Measurements from ENCODE around the gene FAM83G.
"Not testable (repeated sequence)": the region's sequence is repeated elsewhere in the genome, so short reads cannot be mapped to it uniquely, and the experiment has no call there.

Gene FAM83G

DNA sequence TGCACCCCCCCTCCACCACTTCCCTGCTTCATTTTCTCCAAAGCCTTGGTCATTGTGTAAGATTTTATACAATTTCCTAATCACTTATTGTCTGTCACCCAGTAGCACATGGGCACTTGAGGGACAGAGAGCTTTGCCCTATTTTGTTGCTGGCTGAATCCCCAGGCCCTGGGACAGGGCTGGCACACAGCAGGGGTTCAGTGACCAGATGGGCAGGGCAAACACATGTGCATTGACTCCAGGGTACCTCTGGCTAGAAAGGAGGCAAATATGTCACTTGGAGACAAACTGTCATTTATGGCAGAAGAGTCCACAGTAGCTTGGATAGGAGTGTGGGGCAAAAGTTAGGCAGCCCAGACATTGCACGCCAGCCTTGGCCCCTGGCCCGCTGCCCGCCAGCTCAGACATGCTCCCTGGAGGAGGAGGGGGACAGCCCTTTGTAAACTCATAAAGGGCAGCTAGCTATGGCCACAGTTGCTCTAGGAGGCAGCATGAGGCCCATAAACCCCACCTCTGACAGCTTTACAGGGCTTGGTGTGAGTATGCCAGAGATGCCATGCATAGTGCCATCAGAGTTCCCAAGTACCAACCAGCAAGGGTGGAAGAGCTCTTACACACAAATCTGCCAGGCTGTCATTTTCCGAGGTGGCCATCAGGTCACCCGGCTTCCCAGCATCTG is 26.3 kb upstream of the FAM83G start:
- DNase-seq (ENCODE audit: low spot score); H3K4me1 Mint-ChIP-seq (ENCODE audit: low read depth); H3K27ac Mint-ChIP-seq; H3K9me3 Mint-ChIP-seq; H3K4me3 Mint-ChIP-seq; H3K36me3 Mint-ChIP-seq (ENCODE audit: low read depth); H3K27me3 Mint-ChIP-seq (ENCODE audit: low read depth): not testable (repeated sequence)

DNA sequence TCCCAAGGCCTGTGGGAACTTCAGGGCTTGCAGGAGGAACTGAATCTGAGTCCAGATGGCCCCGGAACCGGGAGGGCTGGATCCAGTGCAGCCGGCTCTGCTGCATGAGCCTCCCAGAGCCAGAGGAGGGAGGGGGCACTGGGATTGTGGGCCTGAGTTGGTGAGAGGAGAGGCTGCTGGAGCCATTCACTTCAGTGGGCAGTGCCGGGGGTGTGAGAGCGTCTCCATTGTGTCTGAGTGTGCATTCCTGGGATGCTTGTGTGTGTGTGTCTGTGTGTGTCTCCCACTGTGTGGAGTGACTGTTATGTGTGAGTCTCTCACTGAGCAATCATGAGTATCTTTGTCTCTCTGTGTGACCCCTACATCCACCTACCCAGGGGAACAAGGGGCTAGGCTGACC is 25.2 kb upstream of the FAM83G start:
- not testable (repeated sequence) for H3K27ac Mint-ChIP-seq; H3K4me3 Mint-ChIP-seq; H3K27me3 Mint-ChIP-seq (ENCODE audit: low read depth); DNase-seq (ENCODE audit: low spot score); H3K9me3 Mint-ChIP-seq; H3K36me3 Mint-ChIP-seq (ENCODE audit: low read depth); H3K4me1 Mint-ChIP-seq (ENCODE audit: low read depth)

DNA sequence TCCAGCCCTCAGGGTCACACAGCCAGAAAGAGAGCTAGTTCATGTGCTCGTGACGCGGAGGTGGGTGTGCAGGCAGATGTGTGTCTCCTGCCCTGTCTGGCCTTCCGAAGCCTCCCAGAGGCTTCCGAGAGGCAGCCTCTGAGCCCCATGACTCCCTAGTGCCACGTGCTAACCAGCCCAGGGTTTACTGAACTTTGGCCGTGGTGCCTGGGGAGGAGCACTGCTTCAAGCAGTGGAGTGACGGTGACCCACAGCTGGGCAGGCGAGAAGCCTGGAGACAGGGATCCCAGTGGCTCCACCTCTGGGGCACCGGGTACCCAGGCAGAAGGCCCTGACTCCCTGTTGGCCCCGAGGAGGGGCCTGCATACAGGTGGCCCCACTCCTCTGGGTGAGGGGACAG is 24.1 kb upstream of the FAM83G start:
- not testable (repeated sequence) for H3K27ac Mint-ChIP-seq; DNase-seq (ENCODE audit: low spot score); H3K4me3 Mint-ChIP-seq; H3K4me1 Mint-ChIP-seq (ENCODE audit: low read depth); H3K27me3 Mint-ChIP-seq (ENCODE audit: low read depth); H3K9me3 Mint-ChIP-seq
- peaks cover 12% of the 10 kb centered on the region for H3K36me3 Mint-ChIP-seq (ENCODE audit: low read depth)

DNA sequence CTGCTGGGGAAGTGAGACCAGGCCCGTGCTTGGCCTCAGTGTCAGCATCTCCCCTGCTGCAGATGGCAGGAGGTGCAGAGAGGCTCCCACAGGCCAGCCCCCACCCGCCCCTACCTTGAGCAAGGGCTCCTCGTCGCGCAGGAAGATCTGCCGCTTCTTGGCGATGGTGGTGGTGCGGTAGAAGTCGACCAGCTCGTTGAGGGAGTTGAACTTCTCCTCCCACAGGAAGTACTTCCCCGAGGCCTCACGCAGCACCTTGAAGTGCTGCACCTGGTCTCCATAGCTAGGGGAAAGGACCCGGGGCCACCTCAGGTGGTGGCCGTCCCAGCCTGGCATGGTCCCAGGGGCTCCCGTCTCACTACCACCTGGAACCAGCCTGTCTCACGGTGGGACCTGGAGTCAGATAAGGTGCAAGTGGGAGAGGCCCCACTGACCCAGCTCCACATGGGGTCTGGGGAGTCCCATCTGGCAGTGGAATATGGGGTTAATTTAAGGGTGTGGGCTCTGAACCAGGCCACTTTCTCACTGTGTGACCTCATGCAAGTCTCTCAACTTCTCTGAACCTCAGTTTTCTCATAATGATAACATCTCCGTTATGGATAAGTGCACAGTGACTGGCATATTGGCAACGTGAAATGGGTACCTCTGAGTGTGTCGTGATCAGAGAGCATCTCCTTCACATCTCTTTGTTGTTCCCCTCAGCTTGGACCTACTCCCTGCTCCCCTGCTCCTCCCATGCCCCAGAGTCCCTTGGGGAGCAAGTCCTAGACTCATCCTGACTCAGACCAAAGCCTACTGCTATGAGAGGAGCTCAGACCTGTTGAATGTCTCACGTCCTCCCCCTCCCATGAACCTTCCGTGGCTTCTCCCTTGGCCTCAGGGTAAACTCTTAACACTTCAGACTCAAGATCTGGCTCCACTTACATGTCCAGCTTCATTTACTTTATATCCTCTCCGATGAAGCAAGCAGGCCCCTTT is 19.8 kb upstream of the FAM83G start:
- H3K27me3 Mint-ChIP-seq (ENCODE audit: low read depth): no peaks in the 10 kb centered on the region
- peaks cover 28% of the 10 kb centered on the region for H3K36me3 Mint-ChIP-seq (ENCODE audit: low read depth)
- no peak for DNase-seq (ENCODE audit: low spot score)
- no peak overlapping the region for H3K4me3 Mint-ChIP-seq
- H3K9me3 Mint-ChIP-seq: no peaks in the 10 kb centered on the region
- H3K27ac Mint-ChIP-seq: peak overlapping the region; percentile 62
- H3K4me1 Mint-ChIP-seq (ENCODE audit: low read depth): peaks cover 9% of the 10 kb centered on the region

DNA sequence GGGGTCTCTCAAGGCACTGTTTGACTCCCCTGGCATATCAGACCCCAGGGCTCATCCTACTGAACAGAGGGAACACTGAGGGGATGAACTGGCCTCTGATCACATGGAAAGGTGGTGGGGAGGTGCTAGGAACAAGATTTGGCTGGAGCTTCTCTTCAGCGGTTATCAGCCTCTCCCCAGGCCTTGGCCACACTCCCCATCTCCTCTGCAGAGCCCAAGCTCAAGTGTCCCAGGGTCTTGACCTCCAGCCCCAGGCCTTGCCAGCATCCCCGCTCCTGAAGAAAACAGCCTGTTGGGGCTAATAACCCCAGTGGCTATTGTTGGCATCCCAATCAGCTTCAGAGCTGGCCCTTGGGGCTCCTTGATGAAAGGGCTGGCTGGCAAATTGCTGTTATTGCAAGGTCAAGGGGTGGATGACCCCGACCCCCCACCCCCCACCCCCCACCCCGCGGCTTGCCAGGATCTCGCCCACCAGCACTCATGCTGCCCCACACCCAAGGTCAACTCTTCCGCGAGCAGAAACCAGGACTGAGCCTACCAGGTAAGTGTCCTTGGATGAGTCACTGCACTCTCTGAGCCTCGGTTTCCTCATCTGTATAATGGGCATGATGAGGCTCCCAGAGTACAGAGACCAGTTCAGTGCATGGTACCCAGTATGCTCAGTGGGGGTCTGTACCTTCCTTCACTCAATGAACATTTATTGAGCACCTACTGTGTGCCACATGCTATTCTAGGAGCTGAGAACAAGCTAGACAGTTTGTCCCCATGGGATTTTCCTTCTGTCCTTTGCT is 18.8 kb upstream of the FAM83G start:
- peaks cover 28% of the 10 kb centered on the region for H3K36me3 Mint-ChIP-seq (ENCODE audit: low read depth)
- DNase-seq (ENCODE audit: low spot score): no peak
- no peak overlapping the region for H3K27ac Mint-ChIP-seq

DNA sequence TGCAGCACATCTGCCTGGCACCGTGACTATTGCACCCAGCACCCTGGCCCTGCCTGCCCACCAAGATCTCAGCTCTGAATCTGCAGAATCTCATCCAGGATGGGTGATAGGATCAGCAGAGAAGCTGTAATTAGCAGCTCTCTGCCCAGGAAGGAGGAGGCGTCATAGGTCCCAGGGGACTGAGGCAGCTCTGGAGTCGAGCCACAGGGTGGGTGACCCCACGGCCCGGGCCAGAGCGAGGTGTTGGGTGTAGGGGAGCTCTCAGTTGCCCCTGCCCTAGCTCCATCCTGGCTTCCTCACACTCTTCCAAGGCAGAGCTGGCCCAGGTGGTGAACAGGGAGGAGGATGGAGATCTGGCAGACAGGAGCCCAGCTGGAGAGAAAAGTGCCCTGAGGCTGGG is 18.2 kb upstream of the FAM83G start:
- no peak overlapping the region for H3K4me3 Mint-ChIP-seq
- H3K36me3 Mint-ChIP-seq (ENCODE audit: low read depth): peaks cover 28% of the 10 kb centered on the region
- H3K9me3 Mint-ChIP-seq: no peaks in the 10 kb centered on the region
- H3K27me3 Mint-ChIP-seq (ENCODE audit: low read depth): no peaks in the 10 kb centered on the region
- peaks cover 9% of the 10 kb centered on the region for H3K4me1 Mint-ChIP-seq (ENCODE audit: low read depth)
- no peak overlapping the region for H3K27ac Mint-ChIP-seq
- DNase-seq (ENCODE audit: low spot score): no peak

More for the DNA sequence above, 18.8 kb upstream of the FAM83G start:
- Mint-ChIP-seq H3K4me3 (no peak overlapping the region), H3K4me1 (ENCODE audit: low read depth) (peaks cover 9% of the 10 kb centered on the region), H3K9me3 (no peaks in the 10 kb centered on the region), H3K27me3 (ENCODE audit: low read depth) (no peaks in the 10 kb centered on the region)

DNA sequence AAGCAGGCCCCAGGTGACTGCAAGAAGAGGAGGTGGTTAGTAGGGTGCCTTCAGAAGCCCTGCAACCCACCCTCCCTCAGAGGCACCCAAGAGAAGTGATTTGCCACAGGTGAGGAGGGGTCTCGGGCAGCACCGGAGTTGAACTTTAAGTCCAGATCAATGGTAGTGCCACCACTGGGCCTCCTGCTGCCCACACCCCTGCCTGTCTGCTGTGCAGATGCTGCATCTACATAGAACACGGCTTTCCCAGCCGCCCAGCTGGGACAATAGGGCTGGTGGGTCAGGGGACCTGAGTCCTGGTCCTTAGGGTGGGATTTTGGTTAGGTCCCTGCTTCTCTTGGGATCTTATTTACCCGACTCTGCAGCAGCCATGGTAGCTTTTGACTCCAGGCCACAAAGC is 17.6 kb upstream of the FAM83G start:
- Mint-ChIP-seq H3K36me3 (ENCODE audit: low read depth) (peaks cover 28% of the 10 kb centered on the region), H3K4me3 (no peak overlapping the region), H3K27me3 (ENCODE audit: low read depth) (no peaks in the 10 kb centered on the region), H3K4me1 (ENCODE audit: low read depth) (peaks cover 9% of the 10 kb centered on the region), H3K27ac (no peak overlapping the region), H3K9me3 (no peaks in the 10 kb centered on the region)
- no peak for DNase-seq (ENCODE audit: low spot score)

DNA sequence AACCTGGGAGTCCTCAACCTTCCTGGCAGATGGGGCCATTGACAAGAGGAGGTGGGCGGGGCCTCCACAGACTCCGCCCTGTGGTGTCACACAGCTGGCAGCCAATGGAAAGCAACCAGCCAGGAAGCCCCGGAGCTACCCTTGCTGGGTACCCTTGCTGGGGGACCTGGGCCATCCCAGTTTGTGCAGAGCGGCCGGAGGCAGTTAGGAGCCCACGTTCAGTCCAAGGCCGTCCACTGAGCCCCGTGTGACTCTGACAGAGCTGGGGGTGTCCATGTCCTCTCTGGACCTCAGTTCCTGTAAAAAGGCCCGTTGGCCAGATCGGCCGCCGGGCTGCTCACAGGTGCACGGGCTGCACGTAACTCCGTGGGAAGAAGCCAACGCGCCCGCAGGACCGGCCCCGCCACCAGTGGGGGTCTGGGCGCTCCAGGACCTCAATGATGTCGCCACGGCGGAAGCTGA is 17.1 kb upstream of the FAM83G start:
- Mint-ChIP-seq H3K27ac (peak overlapping the region; percentile 26), H3K36me3 (ENCODE audit: low read depth) (peaks cover 28% of the 10 kb centered on the region), H3K4me1 (ENCODE audit: low read depth) (peaks cover 9% of the 10 kb centered on the region), H3K4me3 (no peak overlapping the region), H3K27me3 (ENCODE audit: low read depth) (no peaks in the 10 kb centered on the region), H3K9me3 (no peaks in the 10 kb centered on the region)
- DNase-seq (ENCODE audit: low spot score): no peak

DNA sequence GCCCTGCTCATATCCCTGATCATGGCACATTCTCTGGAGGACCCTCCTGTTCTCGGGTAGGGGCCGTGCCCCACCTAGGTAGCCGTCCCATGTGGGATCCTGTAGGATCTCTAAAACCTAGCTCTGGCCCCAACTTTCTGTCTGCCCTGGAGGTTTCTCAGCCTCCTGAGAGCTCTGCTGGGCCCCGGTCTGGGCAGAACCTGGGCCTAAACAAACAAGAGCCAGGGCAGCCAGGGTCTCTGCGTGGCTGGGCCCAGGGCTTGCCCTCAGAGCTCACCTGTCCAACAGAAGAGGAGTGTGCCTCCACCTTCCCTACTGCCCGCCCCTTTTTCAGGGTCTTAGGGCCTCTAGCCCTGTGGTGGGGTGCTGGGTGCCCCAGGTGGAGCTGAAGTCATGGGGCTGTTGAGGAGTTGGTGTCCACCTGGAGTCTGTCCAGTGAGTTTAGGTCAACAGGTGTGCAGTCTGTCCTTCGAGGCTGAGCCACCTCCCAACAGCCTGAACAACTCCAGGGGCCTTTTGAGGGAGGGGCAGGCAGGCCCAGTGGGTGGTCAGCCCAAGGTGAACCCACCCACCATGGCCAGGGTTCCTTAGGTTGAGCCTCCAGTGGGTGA is 16.6 kb upstream of the FAM83G start:
- not testable (repeated sequence) for H3K4me1 Mint-ChIP-seq (ENCODE audit: low read depth); H3K4me3 Mint-ChIP-seq; DNase-seq (ENCODE audit: low spot score); H3K9me3 Mint-ChIP-seq; H3K27me3 Mint-ChIP-seq (ENCODE audit: low read depth)
- Mint-ChIP-seq H3K36me3 (ENCODE audit: low read depth) (peaks cover 28% of the 10 kb centered on the region), H3K27ac (peak overlapping the region; percentile 26)

DNA sequence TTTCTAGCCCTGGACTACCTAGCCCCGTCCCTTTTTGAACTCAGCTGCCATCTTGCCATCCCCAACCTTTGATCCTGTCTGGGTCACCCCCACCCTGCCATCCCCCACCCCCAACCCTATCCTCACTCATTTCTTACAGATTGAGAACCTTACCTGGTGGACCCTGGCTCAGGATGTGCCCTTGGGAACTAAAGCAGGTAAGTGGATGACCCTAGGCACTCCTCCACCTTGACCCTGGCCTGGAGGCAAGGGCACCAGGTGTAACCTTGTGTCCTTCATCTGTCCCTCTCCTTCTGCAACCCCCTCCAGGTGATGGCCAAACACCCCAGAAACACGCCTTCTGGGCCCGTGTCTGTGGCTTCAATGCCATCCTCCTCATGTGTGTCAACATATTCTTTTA is 15.5 kb upstream of the FAM83G start:
- Mint-ChIP-seq H3K27ac (peak overlapping the region; percentile 45), H3K4me1 (ENCODE audit: low read depth) (peaks cover 9% of the 10 kb centered on the region), H3K4me3 (no peak overlapping the region), H3K9me3 (no peaks in the 10 kb centered on the region), H3K27me3 (ENCODE audit: low read depth) (no peaks in the 10 kb centered on the region), H3K36me3 (ENCODE audit: low read depth) (peaks cover 28% of the 10 kb centered on the region)
- DNase-seq (ENCODE audit: low spot score): no peak

DNA sequence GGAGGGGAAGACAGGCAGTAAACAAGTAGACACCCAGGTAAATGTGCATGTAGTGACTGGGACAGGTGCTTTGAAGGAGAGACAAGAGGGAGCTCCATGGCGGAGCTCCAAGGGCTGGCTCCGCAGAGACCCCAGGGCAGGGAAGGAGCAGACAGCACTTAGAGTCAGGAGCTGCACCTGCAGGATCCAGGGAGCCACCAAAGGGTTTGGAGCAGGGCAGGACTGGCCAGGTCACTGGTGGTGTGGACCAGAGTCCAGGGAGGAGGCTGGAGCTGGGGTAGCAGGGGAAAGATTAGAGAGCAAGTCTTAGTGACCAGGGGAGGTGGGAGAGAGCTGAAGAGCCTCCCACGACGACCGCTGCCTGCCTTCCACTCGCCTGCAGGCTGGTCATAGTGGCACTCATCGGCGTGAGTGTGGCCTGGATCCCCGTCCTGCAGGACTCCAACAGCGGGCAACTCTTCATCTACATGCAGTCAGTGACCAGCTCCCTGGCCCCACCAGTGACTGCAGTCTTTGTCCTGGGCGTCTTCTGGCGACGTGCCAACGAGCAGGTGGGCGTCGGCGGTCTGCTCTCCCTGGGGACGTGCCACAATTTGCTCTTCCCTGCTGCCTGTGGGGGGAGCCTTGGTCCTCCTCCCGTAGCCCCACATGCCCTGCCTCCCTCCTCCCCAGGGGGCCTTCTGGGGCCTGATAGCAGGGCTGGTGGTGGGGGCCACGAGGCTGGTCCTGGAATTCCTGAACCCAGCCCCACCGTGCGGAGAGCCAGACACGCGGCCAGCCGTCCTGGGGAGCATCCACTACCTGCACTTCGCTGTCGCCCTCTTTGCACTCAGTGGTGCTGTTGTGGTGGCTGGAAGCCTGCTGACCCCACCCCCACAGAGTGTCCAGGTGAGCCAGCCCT is 14.7 kb upstream of the FAM83G start:
- H3K27me3 Mint-ChIP-seq (ENCODE audit: low read depth): no peaks in the 10 kb centered on the region
- no peaks in the 10 kb centered on the region for H3K9me3 Mint-ChIP-seq
- no peak for DNase-seq (ENCODE audit: low spot score)
- peak overlapping the region; percentile 45 for H3K27ac Mint-ChIP-seq
- H3K4me3 Mint-ChIP-seq: no peak overlapping the region
- peaks cover 21% of the 10 kb centered on the region for H3K36me3 Mint-ChIP-seq (ENCODE audit: low read depth)
- peaks cover 2% of the 10 kb centered on the region for H3K4me1 Mint-ChIP-seq (ENCODE audit: low read depth)

DNA sequence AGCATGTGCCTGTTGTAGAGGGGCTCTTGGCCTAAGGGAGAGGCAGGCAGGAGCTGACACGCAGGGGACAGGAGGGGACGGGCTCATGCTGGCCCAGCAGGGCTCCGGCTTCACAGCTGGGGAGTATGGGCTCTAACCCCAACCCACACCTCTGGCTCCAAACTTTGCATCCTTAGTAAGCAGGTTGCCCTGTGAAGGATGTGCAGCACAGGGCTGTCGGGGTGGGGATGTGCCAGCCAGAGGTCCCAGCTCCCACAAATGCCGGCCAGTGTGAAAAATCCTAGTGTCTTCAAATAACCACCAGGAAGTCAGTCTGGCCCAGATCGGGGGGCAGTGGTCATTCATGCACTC is 14.0 kb upstream of the FAM83G start:
- Mint-ChIP-seq H3K27me3 (ENCODE audit: low read depth) (no peaks in the 10 kb centered on the region), H3K4me3 (no peak overlapping the region), H3K36me3 (ENCODE audit: low read depth) (peaks cover 15% of the 10 kb centered on the region), H3K9me3 (no peaks in the 10 kb centered on the region), H3K4me1 (ENCODE audit: low read depth) (no peaks in the 10 kb centered on the region), H3K27ac (no peak overlapping the region)
- DNase-seq (ENCODE audit: low spot score): no peak

Data from T-helper 2 cell treated with Interferon-gamma antibody and Interleukin-4, amounts not matched to agents 5 μg/mL and 100 μg/mL, for 36 hours (primary cell).